Caco-2 (cell line): ENCODE results near the gene URAD. TPM values are rescaled to one million over a fixed set of nuclear protein-coding genes. Genes with fewer than 3 reads are reported as not detected.

Experiments
- BruUV-seq: library from RNA; stranded (reverse); fragments of 400-500 nt; replicated peaks from 2 replicates; lab custom pipeline; 2021; lab: Mats Ljungman, UMichigan
- CTCF ChIA-PET: fragments of 300-600 bp; sonication (Branson Sonifier 250); formaldehyde crosslinking; loops from one replicate; lab custom pipeline; 2022; ENCODE audit warnings: antibody characterized with exemption; lab: Charles Lee
- POLR2A ChIA-PET: fragments of 300-600 bp; sonication (Branson Sonifier 250); formaldehyde crosslinking; loops from one replicate; lab custom pipeline; 2022; ENCODE audit warnings: antibody characterized with exemption; lab: Charles Lee
- DNase-seq, 2 experiments: peaks; one replicate each; pipeline versions ENCODE4 v3.0.0 to v3.0.0-alpha.2; 2020 to 2022
- H3K27me3 ChIP-seq: replicated peaks from 2 replicates; pipeline ENCODE4 v1.6.0; 2011; ENCODE audit warnings: low read length; ENCODE audit not compliant: control insufficient read depth, insufficient read depth
- H3K36me3 ChIP-seq: 2 replicates; pipeline ENCODE4 v1.5.1; 2011; ENCODE audit warnings: low read length; ENCODE audit not compliant: control insufficient read depth, insufficient read depth
- H3K4me1 ChIP-seq: fragments of 250-450 bp; sonication (Bioruptor Pico); 2 replicates; pipeline ENCODE4 v1.5.1; 2020; ENCODE audit warnings: mild to moderate bottlenecking
- H3K4me3 ChIP-seq: 2 replicates; pipeline ENCODE4 v1.5.1; 2011; ENCODE audit warnings: low read depth, mild to moderate bottlenecking, control low read depth, low read length
- H3K9me3 ChIP-seq: fragments of 250-450 bp; sonication (Bioruptor Pico); 2 replicates; pipeline ENCODE4 v1.5.1; 2020; ENCODE audit warnings: mild to moderate bottlenecking, moderate library complexity
- H3K27ac Mint-ChIP-seq: one replicate; pipeline ENCODE4 v1.8.0; 2022; ENCODE audit warnings: mixed read lengths; ENCODE audit not compliant: unreplicated experiment
- H3K27me3 Mint-ChIP-seq: one replicate; pipeline ENCODE4 v1.8.0; 2022; ENCODE audit warnings: mixed read lengths; ENCODE audit not compliant: insufficient read depth, unreplicated experiment
- H3K36me3 Mint-ChIP-seq: one replicate; pipeline ENCODE4 v1.8.0; 2022; ENCODE audit warnings: mild to moderate bottlenecking, mixed read lengths; ENCODE audit not compliant: insufficient read depth, unreplicated experiment
- H3K4me1 Mint-ChIP-seq: one replicate; pipeline ENCODE4 v1.8.0; 2022; ENCODE audit warnings: low read depth, mixed read lengths; ENCODE audit not compliant: unreplicated experiment
- H3K4me3 Mint-ChIP-seq: one replicate; pipeline ENCODE4 v1.8.0; 2022; ENCODE audit warnings: mild to moderate bottlenecking, moderate library complexity, mixed read lengths; ENCODE audit not compliant: unreplicated experiment
- H3K9me3 Mint-ChIP-seq: one replicate; pipeline ENCODE4 v1.8.0; 2022; ENCODE audit warnings: mixed read lengths; ENCODE audit not compliant: unreplicated experiment
- CTCF ChIP-seq, 2 experiments: fragments of 200-600 bp in 1 of 2; IDR thresholded peaks; 1 replicate in 1 of 2; 2 replicates in 1 of 2; pipeline versions ENCODE4 v1.5.1 to v1.8.0; 2011 to 2022; ENCODE audit warnings: antibody characterized with exemption in 1 of 2, control low read depth in 1 of 2, inconsistent platforms in 1 of 2, low read depth in 1 of 2, low read length in 1 of 2, mild to moderate bottlenecking in 1 of 2, moderate library complexity in 1 of 2; ENCODE audit not compliant: insufficient read depth in 1 of 2, severe bottlenecking in 1 of 2, unreplicated experiment in 1 of 2
- intact Hi-C: fragments of 100-400 bp; cut with micrococcal nuclease; formaldehyde crosslinking; loops from one replicate; pipeline ENCODE4 v1.10.0; 2022; ENCODE audit not compliant: unreplicated experiment
- total RNA-seq: library from RNA; stranded (reverse); gene quantifications from 2 replicates; pipeline ENCODE4 v1.2.3, GENCODE V29; 2022

The URAD gene
- total RNA-seq, 1 experiment from 2014 or later = 5.2 TPM

DNA sequence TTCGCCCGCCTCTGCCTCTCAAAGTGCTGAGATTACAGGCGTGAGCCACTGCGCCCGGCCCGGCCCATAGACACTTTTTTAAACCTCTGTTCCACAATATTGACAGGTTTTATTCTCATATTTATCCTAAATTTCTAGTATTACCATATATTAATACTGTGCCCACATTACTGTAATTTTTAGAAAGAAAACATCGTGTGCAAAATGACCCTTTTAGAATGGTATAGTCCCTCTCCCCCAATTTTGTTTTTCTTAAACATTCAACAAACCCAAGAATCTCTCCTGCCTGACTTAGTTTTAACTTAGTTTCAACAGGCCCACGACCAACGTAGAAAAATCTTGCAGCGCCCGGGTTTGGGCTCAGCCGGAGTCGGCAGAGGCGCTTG is 28.5 kb downstream of the URAD start:
- CTCF ChIA-PET = interaction anchor here (1.0 to 1.7 kb wide), 6 partner anchors 10 to 598 kb away, joined by 3 to 12 read pairs (median 5); partner anchors contain the start of gene CDX2
- Mint-ChIP-seq H3K9me3 (no peaks in the 10 kb centered on the region), H3K4me1 (peaks cover 32% of the 10 kb centered on the region), H3K4me3 (peak overlapping the region; percentile 52), H3K36me3 (peaks cover 51% of the 10 kb centered on the region), H3K27ac (peak overlapping the region; percentile 66), H3K27me3 (no peaks in the 10 kb centered on the region)
- TF ChIP-seq CTCF (IDR thresholded peaks at IDR 0.05; ENCODE audit: insufficient read depth in 1 of 2, low read depth in 1 of 2, low read length in 1 of 2, severe bottlenecking in 1 of 2, unreplicated experiment in 1 of 2) = no peak
- BruUV-seq = no TSS peak
- H3K36me3 ChIP-seq = peaks cover 6% of the 10 kb centered on the region
- no peaks in the 10 kb centered on the region for H3K27me3 ChIP-seq
- H3K4me1 ChIP-seq = peaks cover 89% of the 10 kb centered on the region
- POLR2A ChIA-PET = interaction anchor here (0.6 to 1.9 kb wide), 5 partner anchors 10 to 1003 kb away, joined by 3 to 16 read pairs (median 4); partner anchors contain the start of genes CDX2 and URAD
- intact Hi-C loops = loop anchor here (1.0 to 2.0 kb wide), 3 partner anchors 9 to 38 kb away; partner anchors contain the start of gene CDX2
- H3K9me3 ChIP-seq = no peaks in the 10 kb centered on the region
- H3K4me3 ChIP-seq = peak overlapping the region; percentile 35
- DNase-seq = no peak

DNA sequence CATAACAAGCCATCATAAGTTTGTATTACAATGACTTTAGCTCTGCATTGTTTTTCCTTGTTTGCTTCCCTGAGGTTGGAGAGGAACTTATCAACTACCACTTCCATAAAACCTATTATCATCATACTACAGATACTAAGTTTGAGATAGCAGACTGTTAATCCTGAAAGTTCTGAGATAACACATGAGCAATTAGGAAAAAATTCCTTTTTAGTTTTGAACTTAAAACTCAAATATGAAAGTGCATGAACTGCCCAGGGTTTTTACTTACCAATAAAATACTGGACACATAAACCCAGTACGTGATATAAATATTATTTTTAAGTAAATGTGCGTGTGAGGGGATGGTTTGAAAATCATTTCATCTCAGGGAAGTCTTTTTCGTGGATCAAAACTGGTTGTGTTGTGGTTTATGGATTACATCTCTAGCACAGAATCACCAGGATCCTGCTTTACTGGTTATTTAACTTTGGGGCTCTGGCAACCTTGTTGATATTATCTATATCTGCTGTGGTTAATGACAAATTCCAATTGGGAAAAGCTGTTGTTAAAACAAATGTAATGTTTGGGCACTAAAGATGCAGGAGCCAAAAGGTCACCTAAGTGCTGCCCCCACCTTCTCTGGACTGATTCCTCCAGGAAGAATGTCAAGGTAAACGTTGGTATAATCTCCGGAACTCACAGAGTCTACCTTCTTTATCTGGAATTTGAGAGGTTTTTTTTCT is 31.8 kb downstream of the URAD start:
- Mint-ChIP-seq H3K27ac (peak overlapping the region; percentile 69), H3K9me3 (no peaks in the 10 kb centered on the region), H3K27me3 (no peaks in the 10 kb centered on the region), H3K4me3 (peak overlapping the region; percentile 88), H3K4me1 (peaks cover 20% of the 10 kb centered on the region), H3K36me3 (peaks cover 35% of the 10 kb centered on the region)
- no peak for TF ChIP-seq CTCF (IDR thresholded peaks at IDR 0.05; ENCODE audit: insufficient read depth in 1 of 2, low read depth in 1 of 2, low read length in 1 of 2, severe bottlenecking in 1 of 2, unreplicated experiment in 1 of 2)
- peak; percentile 73 to 87 for DNase-seq
- H3K9me3 ChIP-seq = no peaks in the 10 kb centered on the region
- ChIA-PET POLR2A (interaction anchor here (0.7 to 1.6 kb wide), 3 partner anchors 12 to 506 kb away, joined by 3 to 5 read pairs (median 5); partner anchors contain the start of gene CDX2), CTCF (interaction anchor here (1.0 to 4.1 kb wide), 6 partner anchors 11 to 130 kb away, joined by 3 to 41 read pairs (median 6); partner anchors contain the start of gene CDX2)
- no peaks in the 10 kb centered on the region for H3K27me3 ChIP-seq
- intact Hi-C loops = no loop called here
- no peak overlapping the region for H3K4me3 ChIP-seq
- no TSS peak for BruUV-seq
- H3K4me1 ChIP-seq = peaks cover 69% of the 10 kb centered on the region
- peaks cover 2% of the 10 kb centered on the region; the same call in 1 of the 2 replicates for H3K36me3 ChIP-seq

GRCh38 chr13:27955014-27955591 is 33.4 kb downstream of the URAD start:
- H3K27me3 ChIP-seq = no peaks in the 10 kb centered on the region
- H3K9me3 ChIP-seq = no peaks in the 10 kb centered on the region
- BruUV-seq = TSS peak; percentile 62
- TF ChIP-seq CTCF (IDR thresholded peaks at IDR 0.05; ENCODE audit: insufficient read depth in 1 of 2, low read depth in 1 of 2, low read length in 1 of 2, severe bottlenecking in 1 of 2, unreplicated experiment in 1 of 2) = no peak
- H3K27me3 Mint-ChIP-seq = no peaks in the 10 kb centered on the region
- H3K4me3 Mint-ChIP-seq = peak overlapping the region; percentile 88
- H3K27ac Mint-ChIP-seq = peak overlapping the region; percentile 94
- peaks cover 17% of the 10 kb centered on the region for H3K4me1 Mint-ChIP-seq
- ChIA-PET POLR2A (interaction anchor here (0.6 to 2.6 kb wide), 9 partner anchors 11 to 334 kb away, joined by 3 to 17 read pairs (median 5); partner anchors contain the start of gene PDX1), CTCF (interaction anchor here (1.0 to 4.1 kb wide), 13 partner anchors 12 to 970 kb away, joined by 3 to 139 read pairs (median 21); partner anchors contain the start of genes CDX2, GTF3A and PDX1)
- H3K36me3 Mint-ChIP-seq = peaks cover 19% of the 10 kb centered on the region
- no peaks in the 10 kb centered on the region for H3K36me3 ChIP-seq
- intact Hi-C loops = no loop called here
- H3K4me3 ChIP-seq = peak overlapping the region; percentile 56
- H3K9me3 Mint-ChIP-seq = no peaks in the 10 kb centered on the region
- DNase-seq = no peak
- peaks cover 61% of the 10 kb centered on the region for H3K4me1 ChIP-seq
